Nephron (organoid): ENCODE results near the gene TMEM208.

Experiments
- H3K27ac Mint-ChIP-seq, 3 experiments: 2 replicates each; pipeline ENCODE4 v1.8.0; 2020; ENCODE audit warnings: mixed read lengths in 3 of 3, mild to moderate bottlenecking in 2 of 3, moderate library complexity in 1 of 3
- H3K27me3 Mint-ChIP-seq: 2 replicates; pipeline ENCODE4 v1.8.0; 2021; ENCODE audit warnings: low read depth, mild to moderate bottlenecking, moderate library complexity, mixed read lengths
- H3K36me3 Mint-ChIP-seq: 2 replicates; pipeline ENCODE4 v1.8.0; 2020; ENCODE audit warnings: low read depth, mixed read lengths
- H3K4me1 Mint-ChIP-seq: 2 replicates; pipeline ENCODE4 v1.8.0; 2020; ENCODE audit warnings: mixed read lengths
- H3K4me3 Mint-ChIP-seq, 3 experiments: 2 replicates each; pipeline ENCODE4 v1.8.0; 2020; ENCODE audit warnings: mild to moderate bottlenecking in 3 of 3, mixed read lengths in 3 of 3, moderate library complexity in 2 of 3
- H3K9me3 Mint-ChIP-seq: 2 replicates; pipeline ENCODE4 v1.8.0; 2020; ENCODE audit warnings: mixed read lengths
- TF ChIP-seq, protein P1 (sequence below), 3 experiments: fragments of 200-600 bp; sonication (generic); IDR thresholded peaks; one replicate each; pipeline ENCODE4 v1.5.0; 2021; ENCODE audit warnings: antibody characterized with exemption in 3 of 3; ENCODE audit not compliant: unreplicated experiment in 3 of 3

Gene TMEM208

DNA sequence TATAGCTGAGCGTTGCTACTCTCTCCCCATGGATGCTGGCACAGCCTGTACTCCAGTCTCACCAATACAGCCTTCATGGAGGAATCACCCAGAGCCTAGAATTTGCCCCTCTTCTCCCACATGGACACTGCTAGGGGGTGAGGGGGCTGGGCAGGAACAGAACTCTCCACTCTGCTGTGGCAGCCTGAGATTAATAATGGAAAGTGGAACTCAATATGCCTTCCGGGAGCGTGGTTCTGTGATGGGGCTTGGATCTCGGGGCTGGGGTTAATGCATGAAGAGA is 23.1 kb downstream of the TMEM208 start:
- H3K27me3 Mint-ChIP-seq: peaks cover 32% of the 10 kb centered on the region
- H3K9me3 Mint-ChIP-seq: no peaks in the 10 kb centered on the region
- peak overlapping the region in 2 of 3 experiments; percentile 56 to 58 for H3K27ac Mint-ChIP-seq
- no peaks in the 10 kb centered on the region for H3K36me3 Mint-ChIP-seq
- TF ChIP-seq, protein P1, sequence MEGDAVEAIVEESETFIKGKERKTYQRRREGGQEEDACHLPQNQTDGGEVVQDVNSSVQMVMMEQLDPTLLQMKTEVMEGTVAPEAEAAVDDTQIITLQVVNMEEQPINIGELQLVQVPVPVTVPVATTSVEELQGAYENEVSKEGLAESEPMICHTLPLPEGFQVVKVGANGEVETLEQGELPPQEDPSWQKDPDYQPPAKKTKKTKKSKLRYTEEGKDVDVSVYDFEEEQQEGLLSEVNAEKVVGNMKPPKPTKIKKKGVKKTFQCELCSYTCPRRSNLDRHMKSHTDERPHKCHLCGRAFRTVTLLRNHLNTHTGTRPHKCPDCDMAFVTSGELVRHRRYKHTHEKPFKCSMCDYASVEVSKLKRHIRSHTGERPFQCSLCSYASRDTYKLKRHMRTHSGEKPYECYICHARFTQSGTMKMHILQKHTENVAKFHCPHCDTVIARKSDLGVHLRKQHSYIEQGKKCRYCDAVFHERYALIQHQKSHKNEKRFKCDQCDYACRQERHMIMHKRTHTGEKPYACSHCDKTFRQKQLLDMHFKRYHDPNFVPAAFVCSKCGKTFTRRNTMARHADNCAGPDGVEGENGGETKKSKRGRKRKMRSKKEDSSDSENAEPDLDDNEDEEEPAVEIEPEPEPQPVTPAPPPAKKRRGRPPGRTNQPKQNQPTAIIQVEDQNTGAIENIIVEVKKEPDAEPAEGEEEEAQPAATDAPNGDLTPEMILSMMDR (IDR thresholded peaks at IDR 0.05; ENCODE audit: unreplicated experiment in 3 of 3): no peak
- H3K4me1 Mint-ChIP-seq: peaks cover 31% of the 10 kb centered on the region
- H3K4me3 Mint-ChIP-seq: peak overlapping the region; percentile 84 to 88 (median 86)

DNA sequence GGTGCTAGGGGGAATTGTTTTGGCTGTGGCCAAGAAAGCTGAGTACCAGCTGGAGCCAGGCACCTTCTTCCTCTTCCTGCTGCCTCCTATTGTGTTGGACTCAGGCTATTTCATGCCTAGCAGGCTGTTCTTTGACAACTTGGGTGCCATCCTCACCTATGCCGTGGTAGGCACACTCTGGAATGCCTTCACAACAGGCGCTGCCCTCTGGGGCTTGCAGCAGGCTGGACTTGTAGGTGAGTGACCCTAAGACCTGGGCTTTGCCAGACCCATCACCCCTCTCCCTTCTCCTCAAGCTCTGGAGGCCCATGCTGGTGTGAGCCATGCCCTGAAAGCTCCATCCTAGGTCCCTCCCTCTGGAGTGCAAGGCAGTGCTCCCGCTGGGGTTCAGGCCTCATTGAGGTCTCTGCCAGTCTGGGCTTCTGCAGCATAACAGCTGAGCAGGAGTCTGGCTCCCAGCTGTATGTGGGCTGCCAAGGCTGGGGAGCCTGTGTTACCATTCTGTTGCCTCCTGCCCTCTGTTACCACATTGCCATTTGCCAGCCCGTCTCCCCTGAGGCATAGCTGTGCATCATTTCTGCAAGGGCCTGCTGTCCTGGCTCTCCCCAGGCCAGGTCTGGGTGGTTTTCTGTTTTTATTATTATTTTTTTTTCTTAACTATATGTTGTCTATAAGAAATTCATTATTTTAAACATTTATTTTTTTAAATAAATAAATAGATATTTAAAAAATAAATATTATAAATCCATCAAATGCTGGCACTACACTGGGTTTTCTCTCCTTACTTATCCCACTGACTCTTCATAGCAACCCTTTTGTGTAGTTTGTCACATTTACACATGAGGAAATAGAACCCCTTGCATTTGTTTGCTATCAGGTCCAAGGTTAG is 25.9 kb downstream of the TMEM208 start:
- H3K27ac Mint-ChIP-seq: no peak overlapping the region
- TF ChIP-seq, protein P1 (IDR thresholded peaks at IDR 0.05; ENCODE audit: unreplicated experiment in 3 of 3): no peak

DNA sequence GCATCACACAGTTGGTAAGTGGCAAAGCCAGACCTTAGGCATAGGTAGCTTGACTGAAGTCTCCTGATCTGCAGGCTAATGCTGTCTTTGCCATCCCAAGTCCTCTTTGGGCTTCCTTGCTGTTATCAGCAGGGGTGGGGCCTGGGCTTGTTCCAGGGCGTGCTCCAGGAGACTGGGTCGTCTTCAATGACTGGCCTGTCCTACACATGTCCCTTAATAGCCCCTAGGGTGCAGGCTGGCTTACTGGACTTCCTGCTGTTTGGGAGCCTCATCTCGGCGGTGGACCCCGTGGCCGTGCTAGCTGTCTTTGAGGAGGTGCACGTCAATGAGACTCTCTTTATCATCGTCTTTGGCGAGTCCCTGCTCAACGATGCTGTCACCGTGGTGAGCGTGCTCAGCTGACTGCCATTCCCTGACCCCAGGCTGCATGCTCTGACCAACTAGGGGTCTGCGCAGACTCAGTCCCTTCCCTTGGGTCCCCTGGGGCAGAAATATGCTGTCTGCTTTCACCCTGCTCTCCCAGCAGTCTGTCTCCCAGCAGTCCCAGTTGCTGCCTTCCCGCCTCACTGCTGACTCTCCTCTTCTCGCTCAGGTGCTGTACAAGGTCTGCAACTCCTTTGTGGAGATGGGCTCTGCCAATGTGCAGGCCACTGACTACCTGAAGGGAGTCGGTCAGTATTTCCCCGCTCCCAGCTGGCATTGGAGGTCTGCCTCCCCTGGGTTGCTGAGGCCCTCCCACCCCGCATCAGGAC is 28.0 kb downstream of the TMEM208 start:
- peaks cover 9% of the 10 kb centered on the region for H3K4me1 Mint-ChIP-seq
- TF ChIP-seq, protein P1 (IDR thresholded peaks at IDR 0.05; ENCODE audit: unreplicated experiment in 3 of 3): no peak
- no peak overlapping the region for H3K4me3 Mint-ChIP-seq
- peaks cover 13% of the 10 kb centered on the region for H3K27me3 Mint-ChIP-seq
- no peaks in the 10 kb centered on the region for H3K36me3 Mint-ChIP-seq
- H3K27ac Mint-ChIP-seq: no peak overlapping the region
- no peaks in the 10 kb centered on the region for H3K9me3 Mint-ChIP-seq

More for the DNA sequence above, 25.9 kb downstream of the TMEM208 start:
- H3K27me3 Mint-ChIP-seq: peaks cover 27% of the 10 kb centered on the region
- no peaks in the 10 kb centered on the region for H3K9me3 Mint-ChIP-seq
- peaks cover 21% of the 10 kb centered on the region for H3K4me1 Mint-ChIP-seq
- no peak overlapping the region for H3K4me3 Mint-ChIP-seq
- H3K36me3 Mint-ChIP-seq: no peaks in the 10 kb centered on the region

DNA sequence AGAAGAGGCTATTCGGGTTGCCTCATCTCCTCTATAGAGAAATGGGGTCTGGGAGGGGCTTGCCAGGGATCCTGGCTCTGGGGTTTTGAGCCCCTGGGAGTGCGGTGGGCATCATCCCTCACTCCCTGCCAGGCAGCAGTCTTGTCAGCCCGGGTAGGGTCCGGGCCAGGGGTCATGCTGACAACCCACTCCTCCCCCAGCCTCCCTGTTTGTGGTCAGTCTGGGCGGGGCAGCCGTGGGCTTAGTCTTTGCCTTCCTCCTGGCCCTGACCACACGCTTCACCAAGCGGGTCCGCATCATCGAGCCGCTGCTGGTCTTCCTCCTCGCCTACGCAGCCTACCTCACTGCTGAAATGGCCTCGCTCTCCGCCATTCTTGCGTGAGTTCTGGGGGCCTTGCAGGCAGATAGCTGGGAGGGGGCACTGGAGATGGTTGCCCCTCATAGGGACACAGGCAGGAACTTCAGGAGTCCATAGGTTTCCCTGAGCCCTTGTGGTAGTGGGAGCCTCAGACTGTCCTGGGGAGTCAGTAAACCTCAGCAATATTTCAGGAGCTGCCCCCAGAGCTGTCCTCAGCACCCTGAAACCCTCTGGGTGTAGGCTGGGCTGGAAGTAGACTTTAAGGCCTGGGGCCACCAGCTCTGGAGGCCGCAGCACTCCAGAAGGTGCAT is 28.8 kb downstream of the TMEM208 start:
- Mint-ChIP-seq H3K4me1 (peaks cover 9% of the 10 kb centered on the region), H3K9me3 (no peaks in the 10 kb centered on the region), H3K4me3 (no peak overlapping the region), H3K27me3 (peaks cover 8% of the 10 kb centered on the region), H3K36me3 (no peaks in the 10 kb centered on the region), H3K27ac (no peak overlapping the region)
- TF ChIP-seq, protein P1 (IDR thresholded peaks at IDR 0.05; ENCODE audit: unreplicated experiment in 3 of 3): no peak

DNA sequence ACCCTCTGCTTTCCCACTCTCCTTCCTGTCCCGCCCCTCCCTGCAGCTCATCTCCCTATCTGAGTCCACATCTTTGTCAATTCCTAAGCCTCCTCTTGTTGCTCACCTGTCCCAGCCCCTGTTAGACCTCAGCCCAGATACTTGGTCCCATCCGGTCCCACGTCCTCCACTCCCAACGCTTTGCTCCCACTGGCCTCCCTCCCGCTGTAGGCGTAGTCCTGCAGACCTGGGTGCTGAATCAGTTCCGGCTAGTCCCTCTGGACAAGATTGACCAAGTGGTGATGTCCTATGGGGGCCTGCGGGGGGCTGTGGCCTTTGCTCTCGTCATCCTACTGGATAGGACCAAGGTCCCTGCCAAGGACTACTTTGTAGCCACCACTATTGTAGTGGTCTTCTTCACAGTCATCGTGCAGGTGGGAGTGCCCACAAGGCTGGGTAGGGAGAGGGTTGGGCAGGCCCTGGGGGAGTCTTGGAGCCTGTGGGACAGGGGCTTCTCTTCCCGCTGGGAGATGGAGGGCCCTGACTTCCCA is 29.8 kb downstream of the TMEM208 start:
- H3K4me1 Mint-ChIP-seq: peaks cover 10% of the 10 kb centered on the region

More for the DNA sequence above, 29.8 kb downstream of the TMEM208 start:
- H3K36me3 Mint-ChIP-seq: no peaks in the 10 kb centered on the region
- TF ChIP-seq, protein P1 (IDR thresholded peaks at IDR 0.05; ENCODE audit: unreplicated experiment in 3 of 3): no peak
- H3K9me3 Mint-ChIP-seq: no peaks in the 10 kb centered on the region
- H3K27me3 Mint-ChIP-seq: peaks cover 4% of the 10 kb centered on the region
- H3K27ac Mint-ChIP-seq: no peak overlapping the region
- H3K4me3 Mint-ChIP-seq: no peak overlapping the region
